ENCODE data around the gene MEX3B. TPM values are rescaled to one million over a fixed set of nuclear protein-coding genes. Genes with fewer than 3 reads are reported as not detected.

MEX3B gene
- total and polyA plus RNA-seq, 9 of the 15 experiments (the other 6 are each of a cell fraction or from before 2014, with no cell fraction given): 0.94 to 12.8 (median 3.6) TPM

DNA sequence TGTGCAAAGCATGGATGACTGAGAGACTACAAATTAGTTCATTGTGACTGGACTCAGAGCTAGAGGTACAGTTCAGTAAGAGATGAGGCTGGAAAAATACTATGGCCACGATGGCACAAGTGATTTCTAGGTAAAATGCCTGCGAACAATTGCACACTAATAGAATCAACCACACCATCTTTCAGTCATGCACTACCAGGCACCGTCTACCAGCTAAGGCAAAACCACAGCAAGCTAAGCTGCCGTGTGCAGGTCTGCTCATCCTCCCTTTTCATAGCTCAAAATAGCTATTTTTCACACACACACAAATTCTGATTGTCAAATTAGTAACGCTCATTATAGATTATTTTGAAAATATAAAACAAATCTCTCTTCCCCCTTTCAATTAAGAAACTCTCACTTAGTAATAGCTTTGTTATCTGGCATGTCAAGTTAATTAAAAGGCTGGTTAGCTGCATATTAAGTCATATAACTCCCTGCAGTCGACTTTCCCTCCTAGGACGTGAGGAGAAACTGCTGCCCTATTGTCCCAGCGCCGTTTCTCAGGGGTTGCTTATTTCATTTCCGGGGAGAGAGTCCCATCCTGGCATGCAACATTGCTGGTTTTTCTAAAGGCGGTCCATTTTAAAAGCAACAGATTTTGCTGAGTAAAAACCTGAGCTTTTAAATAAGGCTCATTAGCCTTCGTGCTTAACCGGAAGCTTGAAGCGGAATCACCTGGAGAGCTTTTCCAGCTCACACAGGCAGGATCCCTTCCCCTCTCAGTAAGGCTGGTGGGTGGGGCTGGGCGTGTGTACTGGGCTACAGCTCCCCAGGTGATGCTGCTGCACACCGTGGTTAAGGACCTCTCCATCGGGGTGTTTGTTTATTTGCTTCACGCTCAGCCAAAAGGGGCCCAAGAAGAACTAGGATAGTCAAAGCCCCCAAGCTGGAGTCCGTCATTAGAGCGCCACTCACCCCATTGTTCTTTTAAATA, 16.9 kb upstream of the MEX3B start:
- no peak for ATAC-seq
- Histone ChIP-seq H3K27me3 (ENCODE audit: control insufficient read depth in 2 of 2, insufficient read depth in 2 of 2, low read length in 2 of 2) (peaks cover 5 to 14% of the 10 kb centered on the region in 2 experiments; a peak in 4 of 5 replicates), H3K9me3 (replicated peaks; ENCODE audit: control insufficient read depth, insufficient read depth, low read depth, low read length) (no peaks in the 10 kb centered on the region), H3K4me3 (no peak overlapping the region), H3K9ac (ENCODE audit: insufficient read depth in 1 of 2, low read depth in 2 of 2, low read length in 2 of 2) (no peak overlapping the region), H3K4me1 (replicated peaks in 1 of 2; ENCODE audit: control insufficient read depth in 2 of 2, insufficient read depth in 2 of 2, low read length in 2 of 2) (peaks cover 8% of the 10 kb centered on the region in 2 experiments; a peak in 4 of 5 replicates), H3K9me1 (ENCODE audit: control insufficient read depth, insufficient read depth, low read length) (no peaks in the 10 kb centered on the region), H2AFZ (ENCODE audit: low read depth, low read length) (peak overlapping the region; percentile 37), H4K20me1 (replicated peaks; ENCODE audit: control insufficient read depth, insufficient read depth, low read length) (no peaks in the 10 kb centered on the region), H3K36me3 (ENCODE audit: control insufficient read depth, insufficient read depth, low read length) (no peaks in the 10 kb centered on the region), H3K27ac (ENCODE audit: extremely low read depth, low read depth, low read length) (no peak overlapping the region), H3K4me2 (ENCODE audit: insufficient read depth, low read length) (no peak overlapping the region), H3K79me2 (ENCODE audit: control insufficient read depth, insufficient read depth, low read length) (no peaks in the 10 kb centered on the region)
- no peak for DNase-seq (ENCODE audit: extremely low read depth in 1 of 4, low spot score in 3 of 4)
- no TSS peak for BruUV-seq (replicated peaks)
- no peak for TF ChIP-seq ZNF785 (CRISPR knock-in tag; IDR thresholded peaks at IDR 0.05)
- TF ChIP-seq RFX5 (IDR thresholded peaks at IDR 0.05; ENCODE audit: low read depth, low read length): no peak
- intact Hi-C loops (cut with micrococcal nuclease): no loop called here
- ChIA-PET POLR2A (interaction anchor here (1.4 to 2.2 kb wide), 2 partner anchors 11 to 12 kb away, joined by 3 to 4 read pairs; no protein-coding TSS in a partner anchor), CTCF (ENCODE audit: low intra/inter-chr PET ratio) (no interaction called here)
- in situ Hi-C loops (cut with MboI): no loop called here
- 27% methylated on average over 20 of the region's 20 CpGs for WGBS (ENCODE audit: insufficient coverage, low coverage, missing lambda C conversion rate)
- FAIRE-seq: no peak

DNA sequence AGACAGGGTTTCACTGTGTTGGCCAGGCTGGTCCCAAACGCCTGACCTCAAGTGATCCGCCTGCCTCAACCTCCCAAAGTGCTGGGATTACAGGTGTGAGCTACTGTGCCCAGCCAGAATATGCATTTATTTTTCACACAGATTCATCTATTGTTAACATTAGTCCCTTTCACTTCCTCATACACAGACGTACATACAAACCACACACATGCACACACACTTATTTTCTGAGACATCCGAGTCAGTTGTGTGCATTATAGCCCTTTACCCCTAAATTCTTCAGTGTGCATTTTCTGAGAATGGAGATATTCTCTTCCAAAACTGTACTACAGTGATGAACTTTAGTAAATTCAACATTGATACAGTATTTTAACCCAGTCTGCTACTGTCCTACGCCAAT, 15.0 kb upstream of the MEX3B start:
- FAIRE-seq: no peak
- H3K9ac ChIP-seq (ENCODE audit: insufficient read depth in 1 of 2, low read depth in 2 of 2, low read length in 2 of 2): no peak overlapping the region
- DNase-seq (ENCODE audit: extremely low read depth in 1 of 4, low spot score in 3 of 4): no peak
- H3K27me3 ChIP-seq (ENCODE audit: control insufficient read depth in 2 of 2, insufficient read depth in 2 of 2, low read length in 2 of 2): peaks cover 10 to 23% of the 10 kb centered on the region in 2 experiments; a peak in 4 of 5 replicates
- 15% methylated on average over 5 of the region's 5 CpGs for WGBS (ENCODE audit: insufficient coverage, low coverage, missing lambda C conversion rate)
- H3K36me3 ChIP-seq (ENCODE audit: control insufficient read depth, insufficient read depth, low read length): no peaks in the 10 kb centered on the region
- no peak overlapping the region for H3K4me2 ChIP-seq (ENCODE audit: insufficient read depth, low read length)
- ATAC-seq: no peak
- CTCF ChIA-PET (ENCODE audit: low intra/inter-chr PET ratio): no interaction called here
- H3K27ac ChIP-seq (ENCODE audit: extremely low read depth, low read depth, low read length): no peak overlapping the region
- H4K20me1 ChIP-seq (replicated peaks; ENCODE audit: control insufficient read depth, insufficient read depth, low read length): no peaks in the 10 kb centered on the region
- intact Hi-C loops (cut with micrococcal nuclease) (no loop called here), in situ Hi-C loops (cut with MboI) (no loop called here)
- BruUV-seq (replicated peaks): no TSS peak
- H3K4me3 ChIP-seq: no peak overlapping the region
- POLR2A ChIA-PET: interaction anchor here (2.0 kb wide), 1 partner anchor 11 kb away, joined by 4 read pairs; no protein-coding TSS in a partner anchor
- H3K4me1 ChIP-seq (replicated peaks in 1 of 2; ENCODE audit: control insufficient read depth in 2 of 2, insufficient read depth in 2 of 2, low read length in 2 of 2): peaks cover 0 to 6% of the 10 kb centered on the region in 2 experiments; a peak in 3 of 5 replicates
- no peak overlapping the region for H2AFZ ChIP-seq (ENCODE audit: low read depth, low read length)
- no peaks in the 10 kb centered on the region for H3K9me3 ChIP-seq (replicated peaks; ENCODE audit: control insufficient read depth, insufficient read depth, low read depth, low read length)
- no peaks in the 10 kb centered on the region for H3K9me1 ChIP-seq (ENCODE audit: control insufficient read depth, insufficient read depth, low read length)
- no peaks in the 10 kb centered on the region for H3K79me2 ChIP-seq (ENCODE audit: control insufficient read depth, insufficient read depth, low read length)
- no peak for TF ChIP-seq NR3C1 (CRISPR knock-in tag; IDR thresholded peaks at IDR 0.05)
- TF ChIP-seq RBM17 (IDR thresholded peaks at IDR 0.05; ENCODE audit: borderline replicate concordance, low read depth, low read length): no peak
- TF ChIP-seq ARID2 (IDR thresholded peaks at IDR 0.05): no peak
- TF ChIP-seq, protein P1, sequence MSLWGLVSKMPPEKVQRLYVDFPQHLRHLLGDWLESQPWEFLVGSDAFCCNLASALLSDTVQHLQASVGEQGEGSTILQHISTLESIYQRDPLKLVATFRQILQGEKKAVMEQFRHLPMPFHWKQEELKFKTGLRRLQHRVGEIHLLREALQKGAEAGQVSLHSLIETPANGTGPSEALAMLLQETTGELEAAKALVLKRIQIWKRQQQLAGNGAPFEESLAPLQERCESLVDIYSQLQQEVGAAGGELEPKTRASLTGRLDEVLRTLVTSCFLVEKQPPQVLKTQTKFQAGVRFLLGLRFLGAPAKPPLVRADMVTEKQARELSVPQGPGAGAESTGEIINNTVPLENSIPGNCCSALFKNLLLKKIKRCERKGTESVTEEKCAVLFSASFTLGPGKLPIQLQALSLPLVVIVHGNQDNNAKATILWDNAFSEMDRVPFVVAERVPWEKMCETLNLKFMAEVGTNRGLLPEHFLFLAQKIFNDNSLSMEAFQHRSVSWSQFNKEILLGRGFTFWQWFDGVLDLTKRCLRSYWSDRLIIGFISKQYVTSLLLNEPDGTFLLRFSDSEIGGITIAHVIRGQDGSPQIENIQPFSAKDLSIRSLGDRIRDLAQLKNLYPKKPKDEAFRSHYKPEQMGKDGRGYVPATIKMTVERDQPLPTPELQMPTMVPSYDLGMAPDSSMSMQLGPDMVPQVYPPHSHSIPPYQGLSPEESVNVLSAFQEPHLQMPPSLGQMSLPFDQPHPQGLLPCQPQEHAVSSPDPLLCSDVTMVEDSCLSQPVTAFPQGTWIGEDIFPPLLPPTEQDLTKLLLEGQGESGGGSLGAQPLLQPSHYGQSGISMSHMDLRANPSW (CRISPR knock-in tag; IDR thresholded peaks at IDR 0.05): no peak
- no peak for TF ChIP-seq DPF2 (IDR thresholded peaks at IDR 0.05)
- TF ChIP-seq, protein P2, sequence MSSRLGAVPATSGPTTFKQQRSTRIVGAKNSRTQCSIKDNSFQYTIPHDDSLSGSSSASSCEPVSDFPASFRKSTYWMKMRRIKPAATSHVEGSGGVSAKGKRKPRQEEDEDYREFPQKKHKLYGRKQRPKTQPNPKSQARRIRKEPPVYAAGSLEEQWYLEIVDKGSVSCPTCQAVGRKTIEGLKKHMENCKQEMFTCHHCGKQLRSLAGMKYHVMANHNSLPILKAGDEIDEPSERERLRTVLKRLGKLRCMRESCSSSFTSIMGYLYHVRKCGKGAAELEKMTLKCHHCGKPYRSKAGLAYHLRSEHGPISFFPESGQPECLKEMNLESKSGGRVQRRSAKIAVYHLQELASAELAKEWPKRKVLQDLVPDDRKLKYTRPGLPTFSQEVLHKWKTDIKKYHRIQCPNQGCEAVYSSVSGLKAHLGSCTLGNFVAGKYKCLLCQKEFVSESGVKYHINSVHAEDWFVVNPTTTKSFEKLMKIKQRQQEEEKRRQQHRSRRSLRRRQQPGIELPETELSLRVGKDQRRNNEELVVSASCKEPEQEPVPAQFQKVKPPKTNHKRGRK (tag; IDR thresholded peaks at IDR 0.05): no peak
- no peak for TF ChIP-seq FOXP1 (CRISPR knock-in tag; IDR thresholded peaks at IDR 0.05)
- TF ChIP-seq WHSC1 (IDR thresholded peaks at IDR 0.05; ENCODE audit: low read length): no peak
